Cardiac muscle cell (in vitro differentiated cells and primary cell): ENCODE data around the gene ATP23. TPM values are rescaled to one million over a fixed set of nuclear protein-coding genes. Genes with fewer than 3 reads are reported as not detected.

Experiments used
- DNase-seq, 2 donors: peaks; one replicate each; pipeline versions ENCODE4 v3.0.0 to v3.0.0-alpha.2; 2010 to 2017; ENCODE audit warnings: low read depth in 1 of 2, low spot score in 1 of 2
- H3K27ac ChIP-seq: fragments of 200-600 bp; sonication (generic); 2 replicates; pipeline ENCODE4 v1.5.1; 2016
- H3K27me3 ChIP-seq: fragments of 200-600 bp; sonication (generic); 2 replicates; pipeline ENCODE4 v1.6.0; 2016; ENCODE audit warnings: control low read depth
- H3K36me3 ChIP-seq: fragments of 200-600 bp; sonication (generic); 2 replicates; pipeline ENCODE4 v1.5.1; 2016; ENCODE audit warnings: control low read depth
- H3K4me1 ChIP-seq: fragments of 200-600 bp; sonication (generic); 2 replicates; pipeline ENCODE4 v1.8.1; 2017; ENCODE audit warnings: low read depth, mild to moderate bottlenecking, mixed run types
- H3K4me3 ChIP-seq: fragments of 200-600 bp; sonication (generic); 2 replicates; pipeline ENCODE4 v1.5.1; 2016; ENCODE audit warnings: mild to moderate bottlenecking
- H3K9me3 ChIP-seq: fragments of 200-600 bp; sonication (generic); 2 replicates; pipeline ENCODE4 v1.5.1; 2017; ENCODE audit warnings: low read depth, mild to moderate bottlenecking, control low read depth
- polyA plus RNA-seq: library from polyadenylated mRNA; unstranded; fragments of >200 nt; fragmentation: Nextera tagmentation; extraction: Ambion mirVana; gene quantifications from 2 replicates; pipeline ENCODE4 v1.2.1, GENCODE V29; 2016
- total RNA-seq: library from RNA; depleted of rRNA; stranded (reverse); fragments of >200 nt; gene quantifications from 2 replicates; pipeline ENCODE4 v1.2.3, GENCODE V29; 2016
- TF ChIP-seq, protein P1 (sequence below): IDR thresholded peaks from 2 replicates; pipeline ENCODE4 v1.5.1; 2012; ENCODE audit warnings: low read depth, mild to moderate bottlenecking, low read length

Gene ATP23
- total and polyA plus RNA-seq, 2 experiments from 2014 or later, result 9.2 to 11.4 TPM

DNA sequence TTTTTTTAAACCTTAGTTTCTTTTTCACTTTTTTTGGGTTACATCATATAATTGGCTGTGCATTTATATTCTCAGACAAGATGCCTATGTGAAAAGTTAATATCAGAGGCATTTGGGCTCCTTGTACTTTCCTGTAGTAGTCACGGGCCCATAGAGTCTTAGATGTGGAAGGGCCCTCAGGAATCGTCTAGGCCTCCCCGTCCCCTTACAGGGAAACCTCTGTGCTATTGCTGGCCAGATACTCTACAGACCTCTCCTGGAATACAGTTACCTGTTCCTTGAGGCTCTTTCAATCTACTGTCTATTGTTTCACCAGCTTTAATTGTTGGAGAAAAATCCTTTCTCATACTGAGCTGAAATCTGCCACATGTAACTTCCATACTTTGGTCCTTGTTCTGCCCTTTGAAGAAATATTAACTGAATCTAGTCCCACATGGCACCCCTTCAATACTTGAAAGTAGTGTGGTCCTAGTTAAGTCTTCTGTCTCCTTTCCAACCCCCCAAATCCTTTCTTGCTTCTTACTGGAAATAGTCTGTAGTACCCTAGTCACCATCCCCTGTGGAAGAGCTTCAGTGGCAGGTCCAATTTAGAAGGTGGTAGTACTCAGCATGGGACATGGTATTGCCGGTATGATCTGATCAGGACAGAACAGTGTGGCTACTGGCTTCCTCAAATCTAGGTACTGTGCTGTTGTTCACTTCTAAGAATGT is 3.1 kb downstream of the ATP23 start:
- Histone ChIP-seq H3K4me3 (no peak overlapping the region), H3K27ac (no peak overlapping the region), H3K9me3 (no peaks in the 10 kb centered on the region), H3K27me3 (no peaks in the 10 kb centered on the region), H3K4me1 (no peaks in the 10 kb centered on the region), H3K36me3 (no peaks in the 10 kb centered on the region)
- no peak for DNase-seq
- TF ChIP-seq, protein P1, sequence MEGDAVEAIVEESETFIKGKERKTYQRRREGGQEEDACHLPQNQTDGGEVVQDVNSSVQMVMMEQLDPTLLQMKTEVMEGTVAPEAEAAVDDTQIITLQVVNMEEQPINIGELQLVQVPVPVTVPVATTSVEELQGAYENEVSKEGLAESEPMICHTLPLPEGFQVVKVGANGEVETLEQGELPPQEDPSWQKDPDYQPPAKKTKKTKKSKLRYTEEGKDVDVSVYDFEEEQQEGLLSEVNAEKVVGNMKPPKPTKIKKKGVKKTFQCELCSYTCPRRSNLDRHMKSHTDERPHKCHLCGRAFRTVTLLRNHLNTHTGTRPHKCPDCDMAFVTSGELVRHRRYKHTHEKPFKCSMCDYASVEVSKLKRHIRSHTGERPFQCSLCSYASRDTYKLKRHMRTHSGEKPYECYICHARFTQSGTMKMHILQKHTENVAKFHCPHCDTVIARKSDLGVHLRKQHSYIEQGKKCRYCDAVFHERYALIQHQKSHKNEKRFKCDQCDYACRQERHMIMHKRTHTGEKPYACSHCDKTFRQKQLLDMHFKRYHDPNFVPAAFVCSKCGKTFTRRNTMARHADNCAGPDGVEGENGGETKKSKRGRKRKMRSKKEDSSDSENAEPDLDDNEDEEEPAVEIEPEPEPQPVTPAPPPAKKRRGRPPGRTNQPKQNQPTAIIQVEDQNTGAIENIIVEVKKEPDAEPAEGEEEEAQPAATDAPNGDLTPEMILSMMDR, result no peak

DNA sequence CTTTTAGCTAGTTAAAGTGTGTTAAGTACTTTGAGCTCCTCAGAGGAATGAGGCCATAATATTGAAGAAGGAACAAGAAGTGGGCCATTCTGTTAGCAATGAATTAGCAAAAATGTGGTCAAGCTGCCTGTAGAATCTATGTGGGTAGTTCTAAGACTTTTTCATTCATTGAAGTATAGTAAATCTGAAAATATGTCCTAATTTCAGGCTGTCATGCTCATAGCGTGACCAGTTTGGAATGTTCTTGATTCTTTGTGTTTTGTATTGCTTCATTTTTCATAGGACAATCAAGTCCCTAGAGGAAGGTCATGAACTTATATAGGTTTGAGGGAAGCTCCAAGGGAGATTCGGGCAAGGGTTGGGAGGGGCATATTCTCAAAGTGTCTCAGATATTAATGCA is 11.4 kb downstream of the ATP23 start:
- H3K4me1 ChIP-seq, result no peaks in the 10 kb centered on the region
- TF ChIP-seq, protein P1, result no peak
- no peak for DNase-seq
- no peaks in the 10 kb centered on the region for H3K9me3 ChIP-seq
- H3K4me3 ChIP-seq, result no peak overlapping the region
- H3K27me3 ChIP-seq, result no peaks in the 10 kb centered on the region
- no peak overlapping the region for H3K27ac ChIP-seq
- H3K36me3 ChIP-seq, result no peaks in the 10 kb centered on the region

DNA sequence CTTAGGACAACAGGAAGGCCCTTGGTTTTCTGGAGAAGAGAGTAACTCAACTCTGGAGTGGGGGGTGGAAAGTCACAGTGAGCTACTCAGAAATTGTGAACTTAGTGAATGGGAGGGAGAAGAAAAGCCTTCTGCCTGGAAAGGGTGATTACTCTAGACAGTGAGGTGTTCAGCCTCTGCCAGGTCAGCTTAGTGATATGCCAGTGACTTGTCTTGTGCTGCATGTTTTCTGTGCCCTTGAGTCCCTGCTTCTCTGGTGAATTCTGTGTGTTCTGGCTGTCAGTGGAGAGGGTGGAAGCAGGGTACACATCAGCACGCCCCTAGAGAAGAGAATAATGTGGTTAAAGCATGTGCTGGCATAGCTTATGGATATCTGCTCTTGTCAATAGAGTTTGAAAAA is 13.4 kb downstream of the ATP23 start:
- TF ChIP-seq, protein P1, result no peak

DNA sequence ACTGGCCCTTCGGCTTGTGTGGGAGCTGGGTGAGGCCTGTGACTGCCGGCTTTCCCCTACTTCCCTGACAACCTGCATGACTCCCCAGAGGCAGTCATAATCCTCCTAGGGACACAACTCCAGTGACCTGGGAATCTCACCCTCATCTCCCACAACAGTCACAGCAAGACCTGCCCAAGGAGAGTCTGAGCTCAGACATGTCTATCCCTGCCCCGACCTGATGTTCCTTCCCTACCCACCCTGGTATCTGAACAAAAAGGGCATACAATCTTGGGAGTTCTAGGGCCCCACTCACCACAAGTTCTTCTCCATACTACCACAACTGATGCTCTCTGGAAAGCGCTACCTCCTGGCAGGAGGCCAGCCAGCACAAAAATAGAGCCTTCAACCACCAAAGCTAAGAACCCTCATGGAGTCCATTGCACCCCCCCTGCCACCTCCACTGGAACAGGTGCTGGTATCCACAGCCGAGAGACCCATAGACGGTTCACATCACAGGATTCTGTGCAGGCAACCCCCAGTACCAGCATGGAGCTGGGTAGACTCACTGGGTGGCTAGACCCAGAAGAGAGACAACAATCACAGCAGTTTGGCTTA is 16.8 kb downstream of the ATP23 start:
- H3K4me3 ChIP-seq, result no peak overlapping the region
- H3K9me3 ChIP-seq, result no peaks in the 10 kb centered on the region
- H3K4me1 ChIP-seq, result no peaks in the 10 kb centered on the region
- no peak overlapping the region for H3K27ac ChIP-seq
- no peaks in the 10 kb centered on the region for H3K36me3 ChIP-seq
- TF ChIP-seq, protein P1, result no peak
- no peaks in the 10 kb centered on the region for H3K27me3 ChIP-seq
- DNase-seq, result no peak

More for the DNA sequence above, 13.4 kb downstream of the ATP23 start:
- no peak overlapping the region for H3K4me3 ChIP-seq
- H3K4me1 ChIP-seq, result no peaks in the 10 kb centered on the region
- no peaks in the 10 kb centered on the region for H3K9me3 ChIP-seq
- no peaks in the 10 kb centered on the region for H3K36me3 ChIP-seq
- no peak for DNase-seq
- H3K27ac ChIP-seq, result no peak overlapping the region
- no peaks in the 10 kb centered on the region for H3K27me3 ChIP-seq

DNA sequence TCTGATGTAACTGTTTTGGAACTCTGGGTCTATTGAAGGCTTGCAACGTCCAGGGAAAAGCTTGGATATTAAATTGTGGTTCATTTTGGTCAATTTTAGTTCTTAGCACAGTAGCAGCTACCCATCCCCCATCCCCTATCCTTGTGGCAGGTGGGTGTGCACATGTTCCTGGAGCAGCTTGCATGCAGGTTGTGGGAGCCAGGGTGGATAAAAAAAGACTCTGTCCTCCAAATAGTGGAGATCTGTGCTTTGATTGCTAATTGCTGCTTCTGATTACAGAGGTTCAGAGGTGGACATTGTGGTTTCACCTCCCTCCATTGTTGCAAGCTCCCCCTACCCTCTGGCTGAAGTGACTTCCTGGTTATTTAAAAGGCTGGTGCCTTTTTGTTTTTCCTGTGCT is 23.1 kb downstream of the ATP23 start:
- DNase-seq, result no peak
- H3K27me3 ChIP-seq, result no peaks in the 10 kb centered on the region
- no peaks in the 10 kb centered on the region for H3K9me3 ChIP-seq
- H3K36me3 ChIP-seq, result no peaks in the 10 kb centered on the region
- no peak overlapping the region for H3K4me3 ChIP-seq
- H3K27ac ChIP-seq, result no peak overlapping the region
- TF ChIP-seq, protein P1, result no peak
- H3K4me1 ChIP-seq, result no peaks in the 10 kb centered on the region
